ENCODE results near the gene ADAM10. TPM values are rescaled to one million over a fixed set of nuclear protein-coding genes. Genes with fewer than 3 reads are reported as not detected.

Gene ADAM10
- total RNA-seq, 1 experiment from 2014 or later, result 170 TPM

GRCh38 chr15:58701376-58701775 lies 48.1 kb downstream of the ADAM10 start:
- CTCF ChIA-PET, result no interaction called here
- no peaks in the 10 kb centered on the region for H3K27me3 ChIP-seq (replicated peaks; ENCODE audit: control insufficient read depth, insufficient read depth, low read length)
- DNase-seq, result no peak
- Mint-ChIP-seq H3K27ac (ENCODE audit: unreplicated experiment) (no peak overlapping the region), H3K4me3 (ENCODE audit: unreplicated experiment) (no peak overlapping the region), H3K9me3 (ENCODE audit: unreplicated experiment) (peaks cover 18% of the 10 kb centered on the region), H3K4me1 (ENCODE audit: low read depth, unreplicated experiment) (peaks cover 13% of the 10 kb centered on the region), H3K27me3 (ENCODE audit: insufficient read depth, unreplicated experiment) (no peaks in the 10 kb centered on the region), H3K36me3 (ENCODE audit: insufficient read depth, unreplicated experiment) (peaks cover 34% of the 10 kb centered on the region)
- POLR2A ChIA-PET, result no interaction called here
- intact Hi-C loops (cut with micrococcal nuclease; ENCODE audit: unreplicated experiment), result no loop called here
- no peaks in the 10 kb centered on the region for H3K4me1 ChIP-seq
- H3K4me3 ChIP-seq (ENCODE audit: low read depth, low read length), result no peak overlapping the region
- no peaks in the 10 kb centered on the region for H3K36me3 ChIP-seq (ENCODE audit: control insufficient read depth, insufficient read depth, low read length)
- no peak for TF ChIP-seq CTCF (IDR thresholded peaks at IDR 0.05; ENCODE audit: insufficient read depth in 1 of 2, low read depth in 1 of 2, low read length in 1 of 2, severe bottlenecking in 1 of 2, unreplicated experiment in 1 of 2)
- no TSS peak for BruUV-seq (replicated peaks)
- H3K9me3 ChIP-seq, result peaks cover 5% of the 10 kb centered on the region

- Histone ChIP-seq H3K4me3 (ENCODE audit: low read depth, low read length) (no peak overlapping the region), H3K27me3 (replicated peaks; ENCODE audit: control insufficient read depth, insufficient read depth, low read length) (no peaks in the 10 kb centered on the region), H3K4me1 (no peaks in the 10 kb centered on the region), H3K9me3 (peaks cover 5% of the 10 kb centered on the region), H3K36me3 (ENCODE audit: control insufficient read depth, insufficient read depth, low read length) (no peaks in the 10 kb centered on the region)
- intact Hi-C loops (cut with micrococcal nuclease; ENCODE audit: unreplicated experiment), result no loop called here
- Mint-ChIP-seq H3K27ac (ENCODE audit: unreplicated experiment) (no peak overlapping the region), H3K36me3 (ENCODE audit: insufficient read depth, unreplicated experiment) (peaks cover 34% of the 10 kb centered on the region), H3K4me1 (ENCODE audit: low read depth, unreplicated experiment) (peaks cover 13% of the 10 kb centered on the region), H3K9me3 (ENCODE audit: unreplicated experiment) (peaks cover 18% of the 10 kb centered on the region), H3K27me3 (ENCODE audit: insufficient read depth, unreplicated experiment) (no peaks in the 10 kb centered on the region), H3K4me3 (ENCODE audit: unreplicated experiment) (no peak overlapping the region)
- ChIA-PET POLR2A (no interaction called here), CTCF (no interaction called here)
- no peak for TF ChIP-seq CTCF (IDR thresholded peaks at IDR 0.05; ENCODE audit: insufficient read depth in 1 of 2, low read depth in 1 of 2, low read length in 1 of 2, severe bottlenecking in 1 of 2, unreplicated experiment in 1 of 2)
- no peak for DNase-seq
- BruUV-seq (replicated peaks), result no TSS peak
Measured at GRCh38 chr15:58699769-58700168, 49.7 kb downstream of the ADAM10 start.

DNA sequence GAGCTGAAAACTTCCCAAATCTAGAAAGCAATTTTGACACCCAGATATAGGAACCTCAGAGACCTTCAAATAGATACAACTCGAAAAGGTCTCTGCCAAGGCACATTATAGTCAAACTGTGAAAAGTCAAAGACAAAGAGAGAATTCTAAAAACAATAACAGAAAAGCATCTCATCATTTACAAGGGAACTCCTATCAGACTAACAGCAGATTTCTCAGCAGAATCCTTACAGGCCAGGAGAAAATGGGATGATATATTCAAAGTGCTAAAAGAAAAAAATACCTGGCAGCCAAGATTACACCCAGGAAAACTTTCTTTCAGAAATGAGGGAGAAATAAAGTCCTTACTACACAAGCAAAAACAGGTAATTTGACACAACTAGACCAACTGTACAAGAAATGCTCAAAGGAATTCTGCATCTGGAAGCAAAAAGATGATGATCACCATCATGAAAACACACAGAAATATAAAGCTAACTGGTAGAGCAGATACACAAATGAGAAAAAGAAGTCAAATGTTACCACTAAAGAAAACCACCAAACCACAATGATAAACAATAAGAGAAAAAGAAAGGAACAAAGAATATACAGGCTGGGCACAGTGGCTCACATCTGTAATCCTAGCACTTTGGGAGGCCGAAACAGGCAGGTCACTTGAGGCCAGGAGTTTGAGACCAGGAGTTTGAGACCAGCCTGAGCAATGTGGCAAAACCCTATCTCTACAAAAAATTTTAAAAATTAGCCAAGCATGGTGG lies 50.4 kb downstream of the ADAM10 start:
- Histone ChIP-seq H3K4me3 (ENCODE audit: low read depth, low read length) (no peak overlapping the region), H3K36me3 (ENCODE audit: control insufficient read depth, insufficient read depth, low read length) (no peaks in the 10 kb centered on the region), H3K9me3 (peaks cover 5% of the 10 kb centered on the region), H3K27me3 (replicated peaks; ENCODE audit: control insufficient read depth, insufficient read depth, low read length) (no peaks in the 10 kb centered on the region), H3K4me1 (no peaks in the 10 kb centered on the region)
- no peak for DNase-seq
- no peaks in the 10 kb centered on the region for H3K27me3 Mint-ChIP-seq (ENCODE audit: insufficient read depth, unreplicated experiment)
- peaks cover 34% of the 10 kb centered on the region for H3K36me3 Mint-ChIP-seq (ENCODE audit: insufficient read depth, unreplicated experiment)
- peaks cover 10% of the 10 kb centered on the region for H3K4me1 Mint-ChIP-seq (ENCODE audit: low read depth, unreplicated experiment)
- H3K4me3 Mint-ChIP-seq (ENCODE audit: unreplicated experiment), result no peak overlapping the region
- H3K27ac Mint-ChIP-seq (ENCODE audit: unreplicated experiment), result no peak overlapping the region
- ChIA-PET CTCF (no interaction called here), POLR2A (no interaction called here)
- no peak for TF ChIP-seq CTCF (IDR thresholded peaks at IDR 0.05; ENCODE audit: insufficient read depth in 1 of 2, low read depth in 1 of 2, low read length in 1 of 2, severe bottlenecking in 1 of 2, unreplicated experiment in 1 of 2)
- intact Hi-C loops (cut with micrococcal nuclease; ENCODE audit: unreplicated experiment), result no loop called here
- no TSS peak for BruUV-seq (replicated peaks)
- peaks cover 18% of the 10 kb centered on the region for H3K9me3 Mint-ChIP-seq (ENCODE audit: unreplicated experiment)
